ENCODE results near the gene FKBP2.

The FKBP2 gene

GRCh38 chr11:64203421-64204079 is 37.3 kb upstream of the FKBP2 start:
- TF ChIP-seq CTCF (IDR thresholded peaks at IDR 0.05; ENCODE audit: insufficient read depth, missing control alignments), result no peak
- no peak for FAIRE-seq

DNA sequence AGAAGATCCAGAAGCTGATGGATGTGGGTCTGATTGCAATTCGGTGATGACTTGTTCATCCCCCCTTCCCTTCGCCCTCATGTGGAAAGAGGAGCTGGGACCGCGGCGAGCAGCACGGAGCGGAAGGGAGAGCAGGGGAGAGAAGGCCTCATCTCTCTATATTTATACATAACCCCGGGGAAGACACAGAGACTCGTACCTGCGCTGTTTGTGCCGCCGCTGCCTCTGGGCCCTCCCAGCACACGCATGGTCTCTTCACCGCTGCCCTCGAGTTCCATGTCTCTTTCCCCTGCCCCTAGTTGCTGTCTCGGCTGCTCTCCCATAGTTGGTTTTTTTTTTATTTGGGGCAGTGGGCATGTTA is 36.8 kb upstream of the FKBP2 start:
- no peak for TF ChIP-seq CTCF (IDR thresholded peaks at IDR 0.05; ENCODE audit: insufficient read depth, missing control alignments)
- FAIRE-seq (no peak), DNase-seq (ENCODE audit: insufficient read length, low spot score) (no peak)

More at GRCh38 chr11:64203421-64204079, 37.3 kb upstream of the FKBP2 start:
- DNase-seq (ENCODE audit: insufficient read length, low spot score), result no peak

DNA sequence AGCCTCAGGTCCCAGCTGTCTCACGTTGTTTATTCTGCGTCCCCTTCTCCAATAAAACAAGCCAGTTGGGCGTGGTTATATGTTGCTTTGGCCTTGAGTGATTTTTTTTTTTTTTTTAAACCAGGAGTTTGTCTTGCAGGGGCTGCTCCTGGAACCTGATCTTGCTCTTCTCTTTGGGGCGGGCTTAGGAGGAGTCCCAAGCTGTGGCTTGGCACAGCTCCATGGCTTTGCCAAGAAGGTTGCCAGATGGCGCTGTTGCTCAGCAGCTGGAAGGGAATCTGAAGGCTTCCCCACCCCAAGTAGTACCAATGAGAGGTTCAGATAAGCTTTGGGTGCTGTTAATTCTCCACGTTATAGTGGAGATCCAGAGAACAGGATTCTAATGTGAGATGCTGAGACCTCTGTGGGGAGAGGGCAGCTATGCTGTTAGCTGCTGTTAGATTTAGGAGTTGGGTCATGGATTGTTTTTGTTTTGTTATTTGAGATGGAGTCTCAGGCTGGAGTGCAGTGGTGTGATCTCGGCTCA is 36.4 kb upstream of the FKBP2 start:
- FAIRE-seq (no peak), DNase-seq (ENCODE audit: insufficient read length, low spot score) (peak; percentile 94)
- TF ChIP-seq CTCF (IDR thresholded peaks at IDR 0.05; ENCODE audit: insufficient read depth, missing control alignments), result peak; percentile 93

GRCh38 chr11:64206457-64207255 is 34.2 kb upstream of the FKBP2 start, which contains the start of gene FERMT3:
TSS of gene FERMT3 (plus strand) at chr11:64206721. CDS start at chr11:64207365, 644 bp downstream.
- DNase-seq (ENCODE audit: insufficient read length, low spot score) (no peak), FAIRE-seq (no peak)
- TF ChIP-seq CTCF (IDR thresholded peaks at IDR 0.05; ENCODE audit: insufficient read depth, missing control alignments), result no peak

- DNase-seq (ENCODE audit: insufficient read length, low spot score) (no peak), FAIRE-seq (no peak)
- no peak for TF ChIP-seq CTCF (IDR thresholded peaks at IDR 0.05; ENCODE audit: insufficient read depth, missing control alignments)
Measured at GRCh38 chr11:64207256-64208085, 33.4 kb upstream of the FKBP2 start.

DNA sequence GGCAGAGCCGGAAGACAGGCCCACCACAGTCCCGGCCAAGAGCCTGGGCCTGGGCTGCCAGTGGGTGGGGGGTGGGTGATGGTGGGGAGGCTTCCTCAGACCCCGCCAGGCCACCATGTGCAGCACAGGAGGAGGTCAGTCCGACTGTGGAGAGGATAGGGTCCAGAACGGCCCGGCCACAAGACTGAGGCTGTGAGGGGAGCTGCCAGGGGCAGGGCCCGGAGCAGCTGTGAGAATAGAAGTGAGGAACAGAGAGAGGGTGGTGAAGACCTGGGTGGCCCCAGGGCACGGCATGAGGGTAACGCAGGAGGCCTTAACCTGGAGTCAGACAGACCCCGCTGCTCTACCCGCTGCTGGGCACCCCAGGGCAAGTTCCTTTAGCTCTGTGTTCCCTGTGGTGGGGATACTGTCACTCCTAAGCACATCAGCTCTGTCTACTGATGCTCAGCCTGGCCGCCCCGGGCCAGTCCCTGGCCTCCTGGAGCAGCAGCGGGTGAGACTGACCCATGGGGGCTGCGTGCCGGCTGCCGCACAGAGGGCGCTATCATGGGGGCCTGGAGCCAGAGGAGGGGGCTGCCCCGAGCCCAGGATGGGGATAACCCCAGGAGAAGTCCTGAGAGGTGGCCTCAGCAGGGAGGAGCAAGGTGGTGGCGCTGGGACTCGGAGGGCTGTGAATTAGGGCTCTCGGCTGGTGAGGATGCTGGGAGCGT is 32.7 kb upstream of the FKBP2 start:
- no peak for TF ChIP-seq CTCF (IDR thresholded peaks at IDR 0.05; ENCODE audit: insufficient read depth, missing control alignments)
- FAIRE-seq (no peak), DNase-seq (ENCODE audit: insufficient read length, low spot score) (no peak)

Data from D721Med (cell line).